ENCODE measurements around the gene LRP1B.

LRP1B gene

GRCh38 chr2:141065042-141065441 lies 1065.8 kb downstream of the LRP1B start:
- POLR2A ChIA-PET: no interaction called here

DNA sequence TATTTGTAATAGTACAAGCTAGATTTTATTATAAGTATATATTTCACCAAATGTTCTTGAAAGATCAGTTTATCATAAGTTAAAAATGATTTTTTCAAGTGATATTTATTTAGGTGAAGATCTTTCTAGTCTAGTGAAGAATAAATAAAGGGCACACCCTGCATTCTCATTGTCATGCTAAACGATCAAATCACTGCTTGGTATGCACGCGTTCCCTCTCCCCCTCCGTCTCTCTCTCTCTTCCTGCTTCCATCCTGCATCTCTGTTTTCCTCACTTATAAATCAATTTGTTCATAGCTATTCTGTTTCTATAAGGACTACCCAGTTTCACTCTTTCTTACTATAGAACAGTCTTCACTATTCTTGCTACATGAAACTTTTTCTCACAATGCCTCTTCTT lies 1067.4 kb downstream of the LRP1B start:
- TF ChIP-seq, protein P1, sequence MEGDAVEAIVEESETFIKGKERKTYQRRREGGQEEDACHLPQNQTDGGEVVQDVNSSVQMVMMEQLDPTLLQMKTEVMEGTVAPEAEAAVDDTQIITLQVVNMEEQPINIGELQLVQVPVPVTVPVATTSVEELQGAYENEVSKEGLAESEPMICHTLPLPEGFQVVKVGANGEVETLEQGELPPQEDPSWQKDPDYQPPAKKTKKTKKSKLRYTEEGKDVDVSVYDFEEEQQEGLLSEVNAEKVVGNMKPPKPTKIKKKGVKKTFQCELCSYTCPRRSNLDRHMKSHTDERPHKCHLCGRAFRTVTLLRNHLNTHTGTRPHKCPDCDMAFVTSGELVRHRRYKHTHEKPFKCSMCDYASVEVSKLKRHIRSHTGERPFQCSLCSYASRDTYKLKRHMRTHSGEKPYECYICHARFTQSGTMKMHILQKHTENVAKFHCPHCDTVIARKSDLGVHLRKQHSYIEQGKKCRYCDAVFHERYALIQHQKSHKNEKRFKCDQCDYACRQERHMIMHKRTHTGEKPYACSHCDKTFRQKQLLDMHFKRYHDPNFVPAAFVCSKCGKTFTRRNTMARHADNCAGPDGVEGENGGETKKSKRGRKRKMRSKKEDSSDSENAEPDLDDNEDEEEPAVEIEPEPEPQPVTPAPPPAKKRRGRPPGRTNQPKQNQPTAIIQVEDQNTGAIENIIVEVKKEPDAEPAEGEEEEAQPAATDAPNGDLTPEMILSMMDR (IDR thresholded peaks at IDR 0.05; ENCODE audit: control extremely low read depth, extremely low read depth, low read depth, missing control alignments): no peak
- DNase-seq (ENCODE audit: extremely low spot score): no peak
- CTCF ChIA-PET: no interaction called here
- POLR2A ChIA-PET: no interaction called here

More at GRCh38 chr2:141065042-141065441, 1065.8 kb downstream of the LRP1B start:
- TF ChIP-seq, protein P1 (IDR thresholded peaks at IDR 0.05; ENCODE audit: control extremely low read depth, extremely low read depth, low read depth, missing control alignments): no peak
- CTCF ChIA-PET: no interaction called here
- DNase-seq (ENCODE audit: extremely low spot score): no peak

GRCh38 chr2:141062443-141062842 lies 1068.4 kb downstream of the LRP1B start:
- DNase-seq (ENCODE audit: extremely low spot score): no peak
- TF ChIP-seq, protein P1 (IDR thresholded peaks at IDR 0.05; ENCODE audit: control extremely low read depth, extremely low read depth, low read depth, missing control alignments): no peak
- ChIA-PET POLR2A (no interaction called here), CTCF (no interaction called here)

DNA sequence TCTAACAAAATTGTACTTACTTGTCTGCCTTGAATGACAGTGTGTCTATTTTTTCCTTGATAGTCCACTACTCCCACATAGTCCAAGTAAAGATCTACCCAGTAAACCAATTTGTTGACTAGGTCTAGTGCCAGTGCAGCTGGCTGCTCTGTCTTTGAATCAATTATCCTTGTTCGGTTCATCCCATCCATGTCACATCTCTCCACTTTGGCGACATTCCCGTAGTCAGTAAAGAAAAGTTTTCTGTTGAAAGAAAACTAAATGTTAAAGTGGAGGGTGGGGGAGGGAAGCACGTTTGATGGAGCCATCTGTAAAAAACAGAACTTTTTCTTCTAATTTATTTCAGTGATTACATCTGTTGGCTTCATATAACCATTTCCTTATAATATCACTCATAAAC lies 1068.8 kb downstream of the LRP1B start:
- CTCF ChIA-PET: no interaction called here
- POLR2A ChIA-PET: no interaction called here
- DNase-seq (ENCODE audit: extremely low spot score): no peak
- TF ChIP-seq, protein P1 (IDR thresholded peaks at IDR 0.05; ENCODE audit: control extremely low read depth, extremely low read depth, low read depth, missing control alignments): no peak

GRCh38 chr2:141058556-141058955 lies 1072.3 kb downstream of the LRP1B start:
- CTCF ChIA-PET: interaction anchor here (0.9 kb wide), 1 partner anchor 19 kb away, joined by 3 read pairs; no protein-coding TSS in a partner anchor
- POLR2A ChIA-PET: no interaction called here

GRCh38 chr2:141055531-141055930 lies 1075.3 kb downstream of the LRP1B start:
- TF ChIP-seq, protein P1 (IDR thresholded peaks at IDR 0.05; ENCODE audit: control extremely low read depth, extremely low read depth, low read depth, missing control alignments): no peak
- CTCF ChIA-PET: no interaction called here
- DNase-seq (ENCODE audit: extremely low spot score): no peak
- POLR2A ChIA-PET: no interaction called here

More at GRCh38 chr2:141058556-141058955, 1072.3 kb downstream of the LRP1B start:
- TF ChIP-seq, protein P1 (IDR thresholded peaks at IDR 0.05; ENCODE audit: control extremely low read depth, extremely low read depth, low read depth, missing control alignments): no peak
- no peak for DNase-seq (ENCODE audit: extremely low spot score)

DNA sequence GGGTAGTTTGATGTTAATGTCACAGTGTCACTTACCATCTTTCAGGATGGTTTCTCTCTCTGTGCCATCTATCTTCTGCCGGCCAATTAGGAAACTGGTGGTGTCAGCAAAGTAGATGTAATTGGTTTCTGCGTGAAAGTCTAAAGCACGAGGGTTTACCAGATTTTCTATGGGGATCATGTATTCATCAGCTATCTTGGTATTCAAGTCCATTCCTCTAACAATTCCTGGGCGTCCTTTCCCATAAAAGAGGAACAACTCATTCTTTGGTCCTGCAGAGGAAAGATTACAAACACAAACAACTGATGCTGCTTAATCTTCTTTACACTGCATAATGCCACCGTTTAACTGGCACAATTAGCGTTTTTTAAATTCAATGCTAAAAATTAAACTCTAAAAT lies 1081.9 kb downstream of the LRP1B start:
- ChIA-PET POLR2A (no interaction called here), CTCF (no interaction called here)
- DNase-seq (ENCODE audit: extremely low spot score): no peak
- TF ChIP-seq, protein P1 (IDR thresholded peaks at IDR 0.05; ENCODE audit: control extremely low read depth, extremely low read depth, low read depth, missing control alignments): no peak

Data from GM10248 (cell line).